HG03575 (cell line): ENCODE data around the gene SLC2A3.
"Not testable (repeated sequence)": the region's sequence is repeated elsewhere in the genome, so short reads cannot be mapped to it uniquely, and the experiment has no call there.

ENCODE experiments used
- ATAC-seq: cut with Tn5 transposase; IDR thresholded peaks from one replicate; pipeline ENCODE4 v1.9.1; 2021; ENCODE audit not compliant: unreplicated experiment, insufficient number of reproducible peaks, low FRiP score; ENCODE audit errors: extremely low read depth

Gene SLC2A3

DNA sequence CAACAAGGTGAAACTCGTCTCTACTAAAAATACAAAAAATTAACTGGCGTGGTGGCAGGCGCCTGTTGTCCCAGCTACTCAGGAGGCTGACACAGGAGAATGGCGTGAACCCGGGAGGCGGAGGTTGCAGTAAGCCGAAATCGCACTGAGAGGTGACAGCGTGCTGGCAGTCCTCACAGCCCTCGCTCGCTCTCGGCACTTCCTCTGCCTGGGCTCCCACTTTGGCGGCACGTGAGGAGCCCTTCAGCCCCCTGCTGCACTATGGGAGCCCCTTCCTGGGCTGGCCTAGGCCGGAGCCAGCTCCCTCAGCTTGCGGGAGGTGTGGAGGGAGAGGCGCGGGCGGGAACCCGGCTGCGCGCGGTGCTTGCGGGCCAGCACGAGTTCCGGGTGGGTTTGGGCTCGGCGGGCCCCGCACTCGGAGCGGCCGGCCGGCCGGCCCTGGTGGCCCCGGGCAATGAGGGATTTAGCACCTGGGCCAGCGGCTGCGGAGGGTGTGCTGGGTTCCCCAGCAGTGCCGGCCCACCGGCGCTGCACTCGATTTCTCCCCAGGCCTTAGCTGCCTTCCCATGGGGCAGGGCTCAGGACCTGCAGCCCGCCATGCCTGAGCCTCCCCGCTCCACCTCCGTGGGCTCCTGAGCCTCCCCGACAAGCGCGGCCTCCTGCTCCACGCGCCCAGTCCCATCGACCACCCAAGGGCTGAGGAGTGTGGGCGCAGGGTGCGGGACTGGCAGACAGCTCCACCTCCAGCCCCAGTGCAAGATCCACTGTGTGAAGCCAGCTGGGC is 54.8 kb downstream of the SLC2A3 start:
- ATAC-seq: not testable (repeated sequence)

DNA sequence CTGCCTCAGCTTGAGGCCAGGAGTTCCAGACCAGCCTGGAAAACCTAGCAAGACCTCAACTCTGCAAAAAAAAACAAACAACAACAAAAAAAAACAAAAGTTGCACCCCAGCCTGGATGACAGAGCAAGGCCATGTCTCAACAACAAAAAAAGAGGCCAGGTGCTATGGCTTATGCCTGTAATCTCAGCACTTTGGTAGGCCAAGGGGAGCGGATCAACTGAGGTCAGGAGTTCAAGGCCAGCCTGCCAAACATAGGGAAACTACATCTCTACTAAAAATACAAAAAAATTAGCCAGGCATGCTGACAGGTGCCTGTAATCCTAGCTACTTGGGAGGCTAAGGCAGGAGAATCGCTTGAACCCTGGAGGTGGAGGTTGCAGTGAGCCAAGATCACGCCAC is 56.7 kb downstream of the SLC2A3 start:
- ATAC-seq: no peak

DNA sequence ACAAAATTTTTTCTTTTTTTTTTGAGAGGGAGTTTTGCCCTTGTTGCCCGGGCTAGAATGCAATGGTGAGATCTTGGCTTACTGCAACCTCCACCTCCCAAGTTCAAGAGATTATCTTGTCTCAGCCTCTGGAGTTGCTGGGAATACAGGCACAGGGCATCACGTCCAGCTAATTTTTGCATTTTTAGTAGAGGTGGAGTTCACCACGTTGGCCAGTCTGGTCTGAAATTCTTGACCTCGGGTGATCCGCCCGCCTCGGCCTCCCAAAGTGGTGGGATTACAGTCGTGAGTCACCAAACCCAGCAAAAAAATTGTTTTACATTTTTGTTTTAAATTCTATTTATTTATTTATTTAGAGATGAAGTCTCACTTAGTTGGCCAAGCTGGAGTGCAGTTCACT is 58.6 kb downstream of the SLC2A3 start:
- no peak for ATAC-seq

DNA sequence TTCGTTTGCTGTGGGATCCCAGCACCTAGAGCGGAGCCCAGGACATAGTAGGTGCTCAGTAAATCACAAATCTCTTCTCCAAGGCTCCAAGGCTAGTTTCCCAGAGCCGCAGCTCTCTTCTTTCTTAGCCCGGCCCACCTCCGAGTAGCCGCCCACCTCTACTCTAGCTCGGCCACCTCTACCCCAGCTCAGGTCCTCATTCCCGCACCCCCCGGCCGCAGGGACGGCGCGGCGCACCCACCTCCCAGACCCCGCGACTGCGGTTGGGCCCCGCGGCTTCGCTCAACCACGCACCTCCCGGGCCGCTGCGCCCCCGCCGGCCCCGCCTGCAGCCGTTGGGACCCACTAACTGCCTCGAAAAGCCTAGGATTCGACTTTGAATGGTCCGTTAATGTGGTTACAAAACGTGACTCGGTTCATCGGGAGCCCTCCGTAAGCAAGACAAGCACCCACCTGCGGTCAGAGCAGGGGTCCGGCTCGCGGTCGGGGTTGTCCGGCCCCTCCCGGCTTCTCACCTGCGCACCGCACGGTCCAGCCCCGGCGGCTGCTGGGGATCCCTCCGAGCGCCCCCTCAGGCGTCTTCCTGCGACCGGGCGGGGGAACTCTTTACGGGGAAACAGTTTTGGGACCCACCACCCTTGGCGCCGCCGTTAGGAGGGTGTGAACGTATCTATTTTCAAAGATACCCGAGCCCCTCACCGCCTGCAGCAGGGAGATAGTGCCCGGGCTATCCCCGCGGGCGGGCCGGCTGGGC is 63.2 kb downstream of the SLC2A3 start, which contains the start of gene SLC2A14:
Gene SLC2A14, minus strand, starts transcription at position 350 of the 754 bp plus-strand sequence. CDS start 3,035 bp downstream, outside the sequence.
- ATAC-seq: no peak

DNA sequence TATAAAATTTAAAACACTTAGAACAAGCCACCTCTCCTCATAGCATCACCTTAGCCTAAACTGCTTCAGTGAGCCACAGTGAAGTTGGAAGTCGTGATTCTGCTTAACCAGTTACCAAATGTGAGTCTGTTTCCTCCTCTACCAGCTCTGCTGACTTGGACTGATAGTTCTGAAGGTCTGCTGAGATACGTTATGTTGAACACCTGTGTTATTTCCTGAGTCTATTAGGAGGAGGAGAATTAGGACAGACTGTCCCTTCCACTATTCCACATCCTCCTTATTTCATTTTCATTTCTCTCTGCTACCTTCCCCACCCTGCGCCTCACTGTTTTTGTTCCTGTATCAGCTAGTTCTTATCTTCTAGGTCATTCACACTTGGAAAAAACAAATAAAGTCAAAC is 65.7 kb downstream of the SLC2A3 start:
- ATAC-seq: no peak
